ENCODE data around the gene RPS19BP1.

DNA sequence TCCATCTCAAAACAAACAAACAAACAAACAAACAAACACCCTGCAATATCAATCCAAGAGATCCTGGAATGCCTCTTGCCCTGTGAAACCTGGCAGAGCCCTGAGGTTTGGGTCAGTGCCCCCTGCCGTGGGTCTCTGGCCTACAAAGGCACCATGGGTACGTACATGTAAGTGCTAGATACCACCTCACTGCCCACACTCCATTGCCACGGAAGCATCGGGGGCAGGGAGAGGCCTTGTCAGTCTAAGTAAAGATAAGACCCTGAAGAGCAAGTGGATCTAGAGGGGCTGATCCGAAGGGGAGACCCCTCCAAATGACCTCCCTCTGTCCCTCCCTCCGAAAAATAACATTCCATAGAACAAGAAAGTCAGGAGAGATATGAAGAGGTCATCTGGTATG, 32.4 kb downstream of the RPS19BP1 start:
- no peak for TF ChIP-seq CTCF (IDR thresholded peaks at IDR 0.05)
- no peak for TF ChIP-seq POLR2A (IDR thresholded peaks at IDR 0.05)

Data from heart left ventricle (tissue), 13 donors.